GM21717 (cell line): ENCODE data around the gene ADGRE3.

Experiments used
- ATAC-seq: cut with Tn5 transposase; IDR thresholded peaks from one replicate; pipeline ENCODE4 v1.9.1; 2021; ENCODE audit warnings: mild to moderate bottlenecking, moderate library complexity; ENCODE audit not compliant: unreplicated experiment

Gene ADGRE3, protein sequence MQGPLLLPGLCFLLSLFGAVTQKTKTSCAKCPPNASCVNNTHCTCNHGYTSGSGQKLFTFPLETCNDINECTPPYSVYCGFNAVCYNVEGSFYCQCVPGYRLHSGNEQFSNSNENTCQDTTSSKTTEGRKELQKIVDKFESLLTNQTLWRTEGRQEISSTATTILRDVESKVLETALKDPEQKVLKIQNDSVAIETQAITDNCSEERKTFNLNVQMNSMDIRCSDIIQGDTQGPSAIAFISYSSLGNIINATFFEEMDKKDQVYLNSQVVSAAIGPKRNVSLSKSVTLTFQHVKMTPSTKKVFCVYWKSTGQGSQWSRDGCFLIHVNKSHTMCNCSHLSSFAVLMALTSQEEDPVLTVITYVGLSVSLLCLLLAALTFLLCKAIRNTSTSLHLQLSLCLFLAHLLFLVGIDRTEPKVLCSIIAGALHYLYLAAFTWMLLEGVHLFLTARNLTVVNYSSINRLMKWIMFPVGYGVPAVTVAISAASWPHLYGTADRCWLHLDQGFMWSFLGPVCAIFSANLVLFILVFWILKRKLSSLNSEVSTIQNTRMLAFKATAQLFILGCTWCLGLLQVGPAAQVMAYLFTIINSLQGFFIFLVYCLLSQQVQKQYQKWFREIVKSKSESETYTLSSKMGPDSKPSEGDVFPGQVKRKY

DNA sequence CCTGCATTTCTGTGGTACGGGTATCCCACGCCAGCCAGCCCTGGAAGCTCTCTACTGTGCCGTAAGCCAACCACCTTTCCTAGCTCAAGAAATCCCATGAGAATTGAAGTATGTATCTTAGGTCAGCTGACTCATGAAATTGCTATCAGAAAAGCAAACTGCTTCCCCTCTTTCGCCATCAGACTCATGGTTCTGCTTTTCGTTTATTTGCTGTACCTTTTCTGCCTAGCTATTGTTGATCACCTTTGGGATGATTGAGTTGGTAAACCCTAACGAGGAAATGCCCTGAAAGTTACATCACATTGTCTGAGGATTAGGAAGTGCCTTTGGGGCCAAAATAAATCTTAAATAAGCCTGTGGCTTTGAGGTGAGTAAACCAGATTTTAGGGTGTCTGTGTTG, at the start of gene ADGRE3:
ADGRE3 (minus strand) TSS at position 81 of the 400 bp plus-strand sequence; CDS start at position 7, 74 bp downstream.
- no peak for ATAC-seq

DNA sequence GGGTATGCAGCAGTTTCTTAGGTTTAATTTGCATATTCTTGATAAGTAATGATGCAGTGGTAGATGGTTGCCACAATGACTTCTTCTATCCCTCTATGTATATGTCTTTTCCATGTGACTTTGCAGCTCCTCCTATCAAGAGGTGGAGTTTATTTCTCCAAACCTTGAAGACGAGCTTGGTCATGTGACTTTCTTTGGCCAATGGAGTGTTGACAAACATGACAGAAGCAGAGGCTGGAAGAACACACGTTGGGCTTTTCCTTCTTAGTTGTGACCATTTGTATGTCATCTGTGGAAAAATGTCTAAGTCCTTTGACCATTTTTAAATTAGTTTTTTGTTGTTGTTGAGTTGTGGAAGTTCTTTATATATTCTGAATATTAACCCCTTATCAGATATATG, 47.5 kb upstream of the ADGRE3 start:
- no peak for ATAC-seq

DNA sequence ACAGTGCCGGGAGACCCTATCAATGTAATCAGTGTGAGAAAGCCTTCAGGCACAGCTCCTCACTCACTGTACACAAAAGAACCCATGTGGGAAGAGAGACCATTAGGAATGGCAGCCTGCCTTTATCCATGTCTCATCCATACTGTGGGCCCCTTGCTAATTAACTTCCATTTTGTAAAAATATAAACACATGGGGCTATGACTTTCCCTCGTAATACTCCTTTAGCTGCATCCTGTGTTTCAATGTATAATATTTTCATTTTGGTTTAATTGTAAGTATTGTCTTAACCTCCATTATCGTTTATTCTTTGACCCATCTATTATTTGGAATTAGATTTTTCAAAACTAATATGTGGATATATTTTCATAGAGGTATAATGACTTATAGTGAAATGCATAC, 44.5 kb upstream of the ADGRE3 start:
- ATAC-seq = no peak

DNA sequence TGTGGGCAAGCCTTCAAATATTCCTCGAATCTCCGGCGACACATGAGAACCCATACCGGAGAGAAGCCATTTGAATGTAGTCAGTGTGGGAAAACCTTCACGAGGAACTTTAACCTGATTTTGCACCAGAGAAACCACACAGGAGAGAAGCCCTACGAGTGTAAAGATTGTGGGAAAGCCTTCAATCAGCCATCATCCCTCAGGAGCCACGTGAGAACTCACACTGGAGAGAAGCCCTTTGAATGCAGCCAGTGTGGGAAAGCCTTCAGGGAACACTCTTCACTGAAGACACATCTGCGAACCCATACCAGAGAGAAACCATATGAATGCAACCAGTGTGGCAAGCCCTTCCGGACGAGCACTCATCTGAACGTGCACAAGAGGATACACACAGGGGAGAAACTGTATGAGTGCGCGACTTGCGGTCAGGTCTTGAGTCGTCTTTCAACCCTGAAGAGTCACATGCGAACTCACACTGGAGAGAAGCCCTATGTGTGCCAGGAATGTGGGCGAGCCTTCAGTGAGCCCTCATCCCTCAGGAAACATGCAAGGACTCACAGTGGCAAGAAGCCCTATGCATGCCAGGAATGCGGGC, 44.0 kb upstream of the ADGRE3 start:
- ATAC-seq = no peak

DNA sequence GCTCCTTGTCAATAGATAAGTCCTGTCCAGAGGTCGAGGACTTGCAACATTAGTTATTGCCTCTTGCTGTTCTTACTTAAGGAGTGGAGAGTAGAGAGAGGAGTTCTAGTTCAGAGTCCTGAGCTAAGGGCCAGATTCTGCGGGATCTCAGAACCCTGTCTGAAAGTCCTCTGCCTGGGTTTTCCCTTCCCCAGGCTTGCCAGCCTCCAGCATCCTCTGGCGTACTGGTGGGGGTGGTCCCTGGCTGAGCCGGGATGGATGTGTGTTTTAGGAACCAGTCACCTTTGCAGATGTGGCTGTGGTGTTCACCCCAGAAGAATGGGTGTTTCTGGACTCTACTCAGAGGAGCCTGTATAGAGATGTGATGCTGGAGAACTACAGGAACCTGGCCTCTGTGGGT, 41.2 kb upstream of the ADGRE3 start:
- ATAC-seq = no peak

DNA sequence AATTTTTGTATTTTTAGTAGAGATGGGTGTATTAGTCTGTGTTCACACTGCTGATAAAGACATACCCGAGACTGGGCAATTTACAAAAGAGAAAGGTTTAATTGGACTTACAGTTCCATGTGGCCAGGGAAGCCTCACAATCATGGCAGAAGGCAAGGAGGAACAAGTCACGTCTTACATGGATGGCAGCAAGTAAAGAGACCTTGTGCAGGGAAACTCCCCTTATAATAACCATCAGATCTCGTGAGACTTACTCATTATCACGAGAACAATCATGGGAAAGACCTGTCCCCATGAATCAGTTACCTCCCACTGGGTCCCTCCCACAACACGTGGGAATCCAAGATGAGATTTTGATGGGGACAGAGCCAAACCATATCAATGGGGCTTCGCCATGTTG, 29.8 kb upstream of the ADGRE3 start:
- ATAC-seq = no peak

DNA sequence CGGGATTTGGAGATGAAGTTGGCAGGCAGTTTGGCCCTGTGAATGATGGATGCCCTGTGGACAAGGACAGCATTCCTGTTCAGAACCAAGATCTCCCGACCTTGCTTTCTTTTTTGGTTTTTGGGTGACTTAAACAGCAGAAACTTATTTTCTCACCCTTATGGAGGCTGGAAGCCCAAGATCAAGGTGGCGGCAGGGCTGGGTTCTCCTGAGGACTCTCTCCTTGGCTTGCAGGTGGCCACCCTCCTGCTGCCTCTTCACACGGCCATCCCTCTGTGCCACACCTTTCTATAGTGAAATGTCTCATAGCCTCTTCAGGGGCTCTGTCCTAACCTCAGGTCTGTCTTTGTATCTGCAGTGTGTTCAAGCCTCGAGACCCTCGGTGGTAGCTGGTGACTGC, 29.2 kb upstream of the ADGRE3 start:
- ATAC-seq = no peak

DNA sequence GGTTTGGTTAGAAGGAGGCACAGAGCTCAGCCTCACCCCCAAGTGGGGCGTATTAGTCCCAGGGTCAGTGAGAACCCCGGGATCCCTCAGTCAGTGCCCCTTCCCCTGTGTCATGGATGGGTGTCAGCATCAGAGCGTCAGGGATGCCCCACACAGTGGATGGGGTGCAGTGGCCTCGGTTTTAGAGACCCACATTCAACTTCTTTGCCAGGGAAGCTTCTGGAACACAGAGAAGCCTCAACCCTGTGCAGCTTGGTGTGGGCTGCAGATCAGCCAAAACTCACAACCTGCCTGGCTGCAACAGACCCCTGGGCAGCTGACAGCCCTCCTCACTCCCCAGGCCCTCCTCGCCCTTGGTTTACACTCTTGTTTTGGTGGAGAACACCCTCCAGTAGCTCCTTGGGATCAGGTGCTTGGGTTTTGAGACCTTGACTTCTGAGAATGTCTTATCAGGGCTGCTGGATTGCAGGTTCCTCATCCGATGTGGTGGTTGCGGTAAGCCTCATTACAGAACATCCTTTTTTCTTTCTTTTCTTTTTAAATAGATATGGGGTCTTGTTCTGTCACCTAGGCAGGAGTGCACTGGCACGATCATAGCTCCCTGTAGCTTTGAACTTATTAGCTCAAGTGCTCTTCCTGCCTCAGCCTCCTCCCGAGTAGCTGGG, 26.2 kb upstream of the ADGRE3 start:
- no peak for ATAC-seq

DNA sequence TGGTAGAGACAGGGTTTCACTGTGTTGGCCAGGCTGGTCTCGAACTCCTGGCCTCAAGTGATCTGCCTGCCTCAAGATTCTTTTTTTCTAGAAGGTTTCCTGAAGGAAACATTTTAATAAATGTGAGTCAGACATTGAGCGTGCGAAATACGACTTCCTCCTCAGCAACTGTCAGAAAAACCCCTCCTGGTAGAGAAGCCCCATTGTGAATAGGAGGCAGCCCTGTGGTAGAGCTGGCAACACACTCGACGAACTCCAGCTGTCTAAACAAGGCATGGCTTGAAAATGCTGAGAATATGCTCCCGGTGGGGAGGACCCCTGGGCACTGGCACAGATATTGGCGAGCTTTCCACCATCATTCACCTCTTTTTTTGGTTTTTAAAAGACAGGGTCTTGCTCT, 25.0 kb upstream of the ADGRE3 start:
- no peak for ATAC-seq

DNA sequence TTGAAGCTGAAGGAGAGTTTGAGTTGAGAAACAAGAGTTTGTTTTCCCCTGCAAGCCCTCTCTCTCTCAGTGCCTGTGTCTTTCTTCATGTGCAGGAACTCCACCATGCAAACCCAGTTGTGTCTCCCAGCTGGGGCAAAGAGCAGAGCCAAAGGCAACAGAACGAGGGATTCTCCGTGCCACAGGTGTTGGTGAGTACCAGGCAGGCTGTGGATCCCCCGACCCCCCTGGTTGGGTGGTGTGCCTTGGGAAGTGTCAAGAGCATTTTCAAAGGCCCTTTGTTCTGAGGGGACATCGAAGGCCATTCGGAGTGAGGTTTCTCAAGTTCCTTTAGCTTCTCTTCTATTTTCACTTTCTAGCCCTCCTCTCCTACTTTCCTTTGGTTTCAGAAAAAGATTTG, 20.8 kb upstream of the ADGRE3 start:
- ATAC-seq = no peak

DNA sequence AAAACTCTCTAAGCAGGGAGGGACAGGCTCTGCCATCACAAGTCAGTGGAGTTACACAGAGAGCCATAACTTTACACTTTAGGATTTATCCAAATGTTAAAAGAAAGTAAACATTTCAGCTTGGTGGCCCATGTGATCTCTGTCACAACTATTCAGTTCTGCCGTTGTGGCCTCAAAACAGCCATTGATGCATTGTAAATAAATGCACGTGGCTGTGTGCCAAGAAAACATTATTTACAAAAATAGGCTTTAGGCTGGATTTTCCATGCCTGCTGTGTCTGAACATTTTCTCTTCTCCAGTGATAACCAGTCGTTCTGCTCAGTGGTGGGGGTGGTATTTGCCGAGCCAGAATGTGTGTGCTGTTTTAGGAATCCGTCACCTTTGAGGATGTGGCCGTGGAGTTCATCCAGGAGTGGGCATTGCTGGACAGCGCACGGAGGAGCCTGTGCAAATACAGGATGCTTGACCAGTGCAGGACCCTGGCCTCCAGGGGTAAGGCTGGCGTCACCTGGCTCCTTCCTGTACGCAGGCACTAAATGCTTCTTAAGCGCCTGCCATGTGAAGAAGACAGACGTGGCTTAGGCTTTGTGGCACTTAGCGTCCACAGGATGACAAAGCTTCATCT, 20.1 kb upstream of the ADGRE3 start:
- ATAC-seq = no peak

DNA sequence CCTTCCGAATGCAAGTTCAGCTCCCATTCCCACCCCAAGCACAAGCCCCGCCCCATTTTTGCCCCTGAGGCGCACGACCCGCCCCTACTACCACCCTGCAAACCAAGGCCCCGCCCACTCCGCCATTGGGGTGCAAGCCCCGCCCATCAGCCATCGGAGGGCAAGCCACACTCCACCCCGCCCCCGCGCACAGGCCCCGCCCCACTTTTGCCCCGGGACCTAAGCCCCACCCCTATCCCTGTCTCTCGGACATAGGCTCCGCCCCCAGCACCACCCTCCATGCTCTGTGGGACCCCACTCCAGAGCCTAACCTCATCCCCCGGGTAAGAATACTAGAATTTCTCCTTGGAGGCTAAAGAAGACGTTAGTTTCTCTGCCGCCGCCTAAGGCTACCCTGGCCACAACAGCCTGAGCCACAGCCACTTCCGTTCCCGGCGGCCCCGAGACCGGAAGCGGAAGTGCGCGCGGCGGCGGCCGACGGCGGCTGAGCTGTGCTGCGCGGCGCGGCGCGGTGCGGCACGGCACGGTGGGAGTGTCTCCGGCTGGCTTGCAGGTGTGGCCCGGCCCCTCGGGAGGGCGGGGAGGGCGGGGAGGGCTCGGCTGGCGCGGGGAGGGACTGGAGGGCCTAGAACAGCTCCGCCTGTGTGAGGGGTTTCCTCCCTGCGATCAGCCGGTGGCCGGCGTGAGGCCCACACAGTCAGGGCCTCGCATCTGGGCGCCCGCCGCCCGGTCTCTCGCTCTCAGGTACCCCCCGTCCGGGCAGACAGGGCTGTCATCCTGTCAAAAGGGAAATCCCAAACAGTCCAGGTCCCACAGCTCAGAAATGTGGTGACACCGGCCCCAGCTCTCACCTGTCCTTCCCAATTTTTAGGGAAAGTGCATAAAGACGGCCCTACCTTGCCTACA, 15.2 kb upstream of the ADGRE3 start, which contains the start of gene ZNF333:
ZNF333 (plus strand) TSS at position 451 of the 906 bp plus-strand sequence. CDS start 3,444 bp downstream, outside the sequence.
- peak; percentile 80 for ATAC-seq

DNA sequence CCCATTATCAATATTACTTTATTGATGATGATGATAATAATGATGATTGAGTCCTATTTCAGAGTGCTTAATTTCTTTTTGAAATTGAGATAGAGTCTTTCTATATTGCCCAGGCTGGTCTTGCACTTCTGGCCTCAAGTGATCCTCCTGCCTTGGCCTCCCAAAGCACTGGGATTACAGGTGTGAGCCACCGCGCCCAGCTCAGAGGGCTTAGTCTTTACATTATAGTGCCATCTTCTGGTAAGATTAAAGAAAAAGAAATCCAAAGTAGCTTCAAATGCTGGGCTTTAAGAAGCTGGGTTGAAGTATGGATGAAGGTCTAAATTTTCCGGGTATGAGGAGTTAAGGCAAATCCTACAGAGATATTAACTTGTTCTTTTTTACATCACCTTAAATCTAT, 11.8 kb upstream of the ADGRE3 start:
- ATAC-seq = no peak

DNA sequence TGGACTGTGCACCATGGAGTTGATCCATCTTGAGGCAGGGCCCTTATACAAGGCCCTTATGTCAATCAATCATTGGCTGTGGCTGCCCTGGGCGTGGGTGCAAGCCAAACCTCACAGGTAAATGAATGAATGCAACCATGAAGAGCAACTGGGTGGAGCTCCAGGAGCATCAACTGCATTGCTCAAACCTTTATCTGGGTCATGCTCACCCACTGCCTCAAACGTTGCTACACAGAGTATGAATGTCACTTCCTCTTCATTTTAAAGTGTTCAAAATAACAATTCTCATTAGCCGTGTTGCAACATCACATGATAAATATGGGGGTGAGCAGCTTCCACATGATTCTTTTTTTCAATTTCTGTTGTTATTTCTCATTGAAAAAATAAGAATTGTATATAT, 8.8 kb upstream of the ADGRE3 start:
- no peak for ATAC-seq

DNA sequence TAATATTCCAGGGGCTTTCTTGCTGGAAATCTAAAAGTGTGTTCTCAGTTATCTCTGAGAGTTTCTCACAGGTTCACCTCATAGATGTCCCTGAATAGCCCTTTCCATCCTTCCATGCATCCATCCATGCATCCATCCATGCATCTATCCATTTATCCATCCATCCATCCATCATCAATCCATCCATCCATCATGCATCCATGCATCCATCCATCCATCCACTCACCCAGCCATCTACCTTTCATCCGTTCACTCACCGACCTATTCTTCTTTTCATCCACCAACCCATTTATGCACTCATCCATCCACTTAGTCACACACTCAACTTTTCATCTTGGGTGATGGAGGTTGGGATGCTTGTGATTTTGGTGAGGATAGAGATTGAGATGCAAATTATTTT, 7.4 kb upstream of the ADGRE3 start:
- no peak for ATAC-seq

DNA sequence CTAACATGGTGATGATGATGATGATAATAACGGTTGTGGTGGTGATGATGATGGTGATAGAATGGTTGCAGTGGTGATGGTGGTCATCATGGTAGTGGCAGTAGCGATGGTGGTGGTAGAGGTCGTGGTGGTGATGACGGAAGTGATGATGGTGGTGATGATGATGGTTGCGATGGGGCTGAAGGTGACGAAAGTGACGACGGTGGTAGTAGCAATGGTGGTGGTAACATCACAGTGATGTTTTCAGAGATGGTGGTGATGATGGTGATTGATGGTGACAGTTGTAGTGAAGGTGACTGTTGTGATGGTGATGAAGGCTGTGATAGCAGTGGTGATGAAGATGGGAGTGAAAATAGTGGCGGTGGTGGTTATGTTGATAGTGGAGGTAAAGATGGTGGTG, 3.6 kb upstream of the ADGRE3 start:
- ATAC-seq = no peak

DNA sequence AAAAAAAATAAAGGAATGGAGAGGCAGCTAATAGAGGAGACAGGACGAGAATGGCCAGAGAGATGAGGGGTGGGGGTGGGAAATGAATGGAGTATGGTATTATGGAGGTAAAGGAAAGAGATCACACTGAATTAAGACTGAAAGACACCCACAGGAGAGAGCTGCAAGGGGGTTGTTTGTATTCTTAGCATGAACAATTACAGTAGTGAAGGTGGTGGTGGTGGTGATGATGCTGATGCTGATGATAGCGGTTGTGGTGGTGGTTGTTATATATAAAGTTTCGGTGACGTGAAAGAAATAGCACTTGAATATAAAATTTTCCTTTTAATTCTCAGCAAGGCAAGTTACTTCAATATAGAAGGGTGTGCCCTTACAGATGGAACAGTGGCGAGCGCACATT, 2.8 kb upstream of the ADGRE3 start:
- no peak for ATAC-seq

DNA sequence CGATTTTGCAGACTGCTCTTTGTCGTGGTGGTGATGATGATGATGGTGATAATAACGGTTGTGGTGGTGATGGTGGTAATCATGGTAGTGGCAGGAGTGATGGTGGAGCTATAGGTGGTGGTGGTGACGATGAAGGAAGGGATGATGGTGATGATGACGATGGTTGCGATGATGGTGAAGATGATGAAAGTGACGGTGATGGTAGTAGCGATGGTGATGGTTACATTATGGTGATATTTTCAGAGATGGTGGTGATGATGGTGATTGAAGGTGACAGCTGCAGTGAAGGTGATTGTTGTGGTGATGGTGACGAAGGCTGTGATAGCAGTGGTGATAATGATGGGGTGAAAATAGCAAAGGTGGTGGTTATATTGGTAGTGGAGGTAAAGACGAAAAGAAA, 2.1 kb upstream of the ADGRE3 start:
- ATAC-seq = no peak

DNA sequence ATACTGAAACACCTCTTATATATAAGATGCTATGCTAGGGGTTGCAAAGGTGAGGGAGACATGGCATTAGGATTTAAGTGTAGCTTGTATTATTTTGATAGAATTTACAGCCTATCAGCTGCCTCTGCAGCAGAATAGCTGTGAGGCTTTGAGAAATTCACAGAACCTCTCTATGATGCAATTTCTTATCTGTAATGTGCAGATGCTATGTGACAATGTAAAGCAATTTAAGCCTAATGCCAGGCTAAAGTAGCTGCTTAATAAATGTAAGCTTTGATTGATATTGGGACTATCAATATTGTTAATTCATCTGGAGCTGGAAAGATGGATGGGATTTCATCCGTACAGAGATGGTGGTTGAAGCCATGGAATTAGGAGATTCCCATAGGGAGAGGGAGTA, 1.6 kb downstream of the ADGRE3 start:
- no peak for ATAC-seq
